ENCODE measurements around the gene KLK14. TPM values are rescaled to one million over a fixed set of nuclear protein-coding genes. Genes with fewer than 3 reads are reported as not detected.

KLK14 gene, protein sequence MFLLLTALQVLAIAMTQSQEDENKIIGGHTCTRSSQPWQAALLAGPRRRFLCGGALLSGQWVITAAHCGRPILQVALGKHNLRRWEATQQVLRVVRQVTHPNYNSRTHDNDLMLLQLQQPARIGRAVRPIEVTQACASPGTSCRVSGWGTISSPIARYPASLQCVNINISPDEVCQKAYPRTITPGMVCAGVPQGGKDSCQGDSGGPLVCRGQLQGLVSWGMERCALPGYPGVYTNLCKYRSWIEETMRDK
- total RNA-seq, result not detected

DNA sequence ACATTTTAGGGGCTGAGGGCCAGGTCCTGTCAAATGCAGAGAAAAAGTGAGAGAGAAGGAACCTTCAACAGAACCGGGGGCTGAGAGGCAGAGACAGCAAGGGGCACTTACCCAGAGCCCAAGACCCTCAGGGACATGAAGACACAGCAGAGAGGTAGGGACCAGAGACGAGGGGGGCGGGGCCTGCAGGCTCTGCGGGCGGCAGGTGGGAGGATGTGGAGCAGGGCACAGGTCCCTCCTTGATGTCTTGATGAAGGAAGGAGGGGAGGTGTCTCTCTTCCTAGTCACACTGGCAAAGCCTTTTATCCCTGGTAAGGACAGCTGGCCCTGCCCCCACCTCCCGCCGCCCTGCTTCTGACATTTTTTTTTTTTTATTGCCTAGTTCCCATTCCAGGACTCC, at the start of gene KLK14:
TSS of gene KLK14 (minus strand) at position 277 of the 400 bp plus-strand sequence. CDS start at position 4, 273 bp downstream.
- DNase-seq (ENCODE audit: low spot score in 2 of 2), result no peak
- no peaks in the 10 kb centered on the region for H3K9me3 ChIP-seq
- no peaks in the 10 kb centered on the region for H3K4me1 ChIP-seq
- H3K27ac ChIP-seq, result no peak within 1 kb of the TSS
- TF ChIP-seq, protein P1, sequence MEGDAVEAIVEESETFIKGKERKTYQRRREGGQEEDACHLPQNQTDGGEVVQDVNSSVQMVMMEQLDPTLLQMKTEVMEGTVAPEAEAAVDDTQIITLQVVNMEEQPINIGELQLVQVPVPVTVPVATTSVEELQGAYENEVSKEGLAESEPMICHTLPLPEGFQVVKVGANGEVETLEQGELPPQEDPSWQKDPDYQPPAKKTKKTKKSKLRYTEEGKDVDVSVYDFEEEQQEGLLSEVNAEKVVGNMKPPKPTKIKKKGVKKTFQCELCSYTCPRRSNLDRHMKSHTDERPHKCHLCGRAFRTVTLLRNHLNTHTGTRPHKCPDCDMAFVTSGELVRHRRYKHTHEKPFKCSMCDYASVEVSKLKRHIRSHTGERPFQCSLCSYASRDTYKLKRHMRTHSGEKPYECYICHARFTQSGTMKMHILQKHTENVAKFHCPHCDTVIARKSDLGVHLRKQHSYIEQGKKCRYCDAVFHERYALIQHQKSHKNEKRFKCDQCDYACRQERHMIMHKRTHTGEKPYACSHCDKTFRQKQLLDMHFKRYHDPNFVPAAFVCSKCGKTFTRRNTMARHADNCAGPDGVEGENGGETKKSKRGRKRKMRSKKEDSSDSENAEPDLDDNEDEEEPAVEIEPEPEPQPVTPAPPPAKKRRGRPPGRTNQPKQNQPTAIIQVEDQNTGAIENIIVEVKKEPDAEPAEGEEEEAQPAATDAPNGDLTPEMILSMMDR (IDR thresholded peaks at IDR 0.05), result no peak
- no peaks in the 10 kb centered on the region for H3K36me3 ChIP-seq
- intact Hi-C loops (cut with DNase I), result no loop called here
- H3K27me3 ChIP-seq, result no peaks in the 10 kb centered on the region
- no peak within 1 kb of the TSS for H3K4me3 ChIP-seq

DNA sequence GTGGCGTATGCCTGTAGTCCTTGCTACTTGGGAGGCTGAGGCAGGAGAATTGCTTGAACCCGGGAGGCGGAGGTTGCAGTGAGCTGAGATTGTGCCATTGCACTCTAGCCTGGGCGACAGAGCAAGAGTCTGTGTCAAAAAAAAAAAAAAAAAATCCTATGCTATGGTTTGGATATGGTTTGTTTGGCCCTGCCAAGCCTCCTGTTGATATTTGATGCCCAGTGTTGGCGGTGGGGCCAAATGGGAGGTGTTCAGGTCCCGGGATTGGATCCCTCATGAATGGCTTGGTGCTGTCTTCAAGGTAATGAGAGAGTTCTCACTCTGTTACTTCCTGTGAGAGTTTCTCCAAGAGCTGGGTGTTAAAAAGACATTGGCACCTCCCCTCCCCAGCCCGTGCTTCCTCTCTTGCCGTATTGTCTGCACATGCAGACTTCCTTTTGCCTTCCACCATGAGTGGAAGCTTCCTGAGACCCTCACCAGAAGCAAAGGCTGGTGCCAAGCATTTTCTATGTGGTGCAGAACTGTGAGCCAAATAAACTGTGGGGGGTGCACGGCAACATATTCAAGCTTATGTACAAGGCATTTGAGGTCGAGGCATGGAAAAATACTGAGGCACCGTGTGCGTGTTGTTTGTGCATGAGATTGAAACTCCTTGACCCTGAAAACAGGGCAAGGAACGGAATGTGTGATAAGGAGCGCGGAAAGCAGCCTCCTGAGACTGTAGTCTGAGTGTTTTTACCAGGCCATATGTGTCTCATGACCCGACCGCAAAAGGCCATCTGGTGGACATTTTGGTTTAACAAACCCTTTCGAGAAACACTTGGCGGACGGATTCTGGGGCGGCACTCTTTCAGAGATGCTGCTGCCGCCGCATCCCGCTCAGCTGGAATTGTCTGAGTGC, 49.3 kb upstream of the KLK14 start:
- intact Hi-C loops (cut with DNase I), result no loop called here
- no peaks in the 10 kb centered on the region for H3K36me3 ChIP-seq
- TF ChIP-seq, protein P1 (IDR thresholded peaks at IDR 0.05), result peak in 1 of 3 experiments; percentile 4
- no peak overlapping the region for H3K4me3 ChIP-seq
- H3K9me3 ChIP-seq, result no peaks in the 10 kb centered on the region
- H3K27me3 ChIP-seq, result no peaks in the 10 kb centered on the region
- no peak overlapping the region for H3K27ac ChIP-seq
- DNase-seq (ENCODE audit: low spot score in 2 of 2), result peak in 1 of 2 donors; percentile 62
- no peaks in the 10 kb centered on the region for H3K4me1 ChIP-seq

DNA sequence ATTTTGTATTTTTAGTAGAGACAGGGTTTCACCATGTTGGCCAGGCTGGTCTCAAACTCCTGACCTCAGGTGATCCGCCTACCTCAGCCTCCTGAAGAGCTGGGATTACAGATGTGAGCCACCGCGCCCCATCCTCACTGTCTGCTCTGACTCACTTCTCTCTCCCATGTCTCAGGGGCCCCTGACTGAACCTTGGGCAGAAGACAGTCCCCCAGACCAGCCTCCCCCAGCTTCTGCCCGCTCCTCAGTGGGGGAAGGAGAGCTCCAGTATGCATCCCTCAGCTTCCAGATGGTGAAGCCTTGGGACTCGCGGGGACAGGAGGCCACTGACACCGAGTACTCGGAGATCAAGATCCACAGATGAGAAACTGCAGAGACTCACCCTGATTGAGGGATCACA, 47.0 kb upstream of the KLK14 start:
- TF ChIP-seq, protein P1 (IDR thresholded peaks at IDR 0.05), result no peak
- H3K9me3 ChIP-seq, result no peaks in the 10 kb centered on the region
- no peaks in the 10 kb centered on the region for H3K36me3 ChIP-seq
- intact Hi-C loops (cut with DNase I), result no loop called here
- H3K27me3 ChIP-seq, result no peaks in the 10 kb centered on the region
- no peak overlapping the region for H3K27ac ChIP-seq
- no peaks in the 10 kb centered on the region for H3K4me1 ChIP-seq
- no peak for DNase-seq (ENCODE audit: low spot score in 2 of 2)
- no peak overlapping the region for H3K4me3 ChIP-seq

DNA sequence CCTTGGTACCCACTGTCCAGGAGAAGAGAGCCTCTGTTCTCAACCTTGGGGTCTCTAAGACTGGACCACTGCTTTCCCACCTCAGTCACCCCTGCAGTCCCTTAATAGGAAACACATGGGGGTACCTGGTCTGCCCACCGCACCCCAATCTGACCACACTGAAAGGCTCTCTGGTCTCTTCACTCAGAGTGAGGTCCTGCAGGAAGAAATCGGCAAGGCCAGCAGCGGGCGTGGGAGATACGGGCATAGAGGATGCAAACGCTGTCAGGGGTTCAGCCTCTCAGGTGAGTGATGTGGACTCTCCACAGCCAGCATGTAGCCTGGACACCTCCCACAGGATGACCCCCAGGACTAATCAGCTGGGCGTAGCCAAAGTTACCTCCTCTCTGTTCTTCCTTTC, 45.5 kb upstream of the KLK14 start:
- Histone ChIP-seq H3K4me3 (peak overlapping the region in 1 of 2 donors; percentile 25), H3K9me3 (no peaks in the 10 kb centered on the region), H3K36me3 (no peaks in the 10 kb centered on the region), H3K27me3 (no peaks in the 10 kb centered on the region), H3K4me1 (no peaks in the 10 kb centered on the region), H3K27ac (peak overlapping the region in 1 of 2 donors; percentile 12)
- intact Hi-C loops (cut with DNase I), result no loop called here
- TF ChIP-seq, protein P1 (IDR thresholded peaks at IDR 0.05), result no peak
- no peak for DNase-seq (ENCODE audit: low spot score in 2 of 2)

DNA sequence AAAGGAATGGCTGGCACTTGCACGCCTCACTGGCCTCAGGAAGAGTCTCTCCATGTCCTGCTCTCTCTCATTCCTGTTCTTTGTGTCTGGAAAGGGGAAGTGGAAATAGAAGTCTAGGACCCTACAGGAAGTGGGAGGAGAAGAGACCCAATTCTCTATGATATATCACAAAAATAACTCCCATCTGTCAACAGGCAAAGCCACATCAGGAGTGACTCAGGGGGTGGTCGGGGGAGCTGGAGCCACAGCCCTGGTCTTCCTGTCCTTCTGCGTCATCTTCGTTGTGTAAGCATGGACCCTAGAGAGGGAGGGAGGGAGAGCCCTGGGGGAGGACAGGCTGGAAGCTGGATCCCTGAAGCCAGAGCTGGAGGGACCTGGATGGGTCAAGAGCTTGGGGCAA, 45.1 kb upstream of the KLK14 start:
- intact Hi-C loops (cut with DNase I), result no loop called here
- H3K27me3 ChIP-seq, result no peaks in the 10 kb centered on the region
- TF ChIP-seq, protein P1 (IDR thresholded peaks at IDR 0.05), result no peak
- no peak overlapping the region for H3K27ac ChIP-seq
- H3K9me3 ChIP-seq, result no peaks in the 10 kb centered on the region
- H3K4me1 ChIP-seq, result no peaks in the 10 kb centered on the region
- peak in 1 of 2 donors; percentile 74 for DNase-seq (ENCODE audit: low spot score in 2 of 2)
- H3K36me3 ChIP-seq, result no peaks in the 10 kb centered on the region
- H3K4me3 ChIP-seq, result peak overlapping the region in 1 of 2 donors; percentile 25

All from ascending aorta (tissue), 2 donors.